Osteoblast (primary cell): Measurements from ENCODE around the gene THAP11. TPM values are rescaled to one million over a fixed set of nuclear protein-coding genes. Genes with fewer than 3 reads are reported as not detected.

ENCODE experiments used
- DNase-seq: peaks from one replicate; pipeline ENCODE4 v3.0.0; 2011; ENCODE audit warnings: low spot score, mixed read lengths; ENCODE audit not compliant: insufficient read length; ENCODE audit errors: missing footprints
- H2AFZ ChIP-seq: 2 replicates; pipeline ENCODE4 v1.6.0; 2011; ENCODE audit warnings: mild to moderate bottlenecking, low read length
- H3K27ac ChIP-seq: 2 replicates; pipeline ENCODE4 v1.5.1; 2011; ENCODE audit warnings: mild to moderate bottlenecking, low read depth, low read length, moderate library complexity
- H3K27me3 ChIP-seq: 2 replicates; pipeline ENCODE4 v1.6.0; 2012; ENCODE audit warnings: mild to moderate bottlenecking, control low read depth, inconsistent platforms, low read length, moderate library complexity; ENCODE audit not compliant: insufficient read depth
- H3K36me3 ChIP-seq: 2 replicates; pipeline ENCODE4 v1.5.1; 2011; ENCODE audit warnings: mild to moderate bottlenecking, low read length, control low read depth, moderate library complexity; ENCODE audit not compliant: insufficient read depth
- H3K4me1 ChIP-seq: 2 replicates; pipeline ENCODE4 v1.5.1; 2011; ENCODE audit warnings: mild to moderate bottlenecking, low read length, control low read depth, moderate library complexity; ENCODE audit not compliant: insufficient read depth
- H3K4me2 ChIP-seq: 2 replicates; pipeline ENCODE4 v1.6.0; 2011; ENCODE audit warnings: mild to moderate bottlenecking, low read length; ENCODE audit not compliant: insufficient read depth
- H3K4me3 ChIP-seq: fragments of 200-600 bp; sonication (generic); 3 replicates; pipeline ENCODE4 v1.5.1; 2012; ENCODE audit warnings: mild to moderate bottlenecking, low read length, inconsistent platforms; ENCODE audit not compliant: insufficient read depth
- H3K79me2 ChIP-seq: 2 replicates; pipeline ENCODE4 v1.6.0; 2012; ENCODE audit warnings: mild to moderate bottlenecking, low read length, control low read depth, inconsistent platforms; ENCODE audit not compliant: insufficient read depth
- H3K9me3 ChIP-seq: 2 replicates; pipeline ENCODE4 v1.5.1; 2011; ENCODE audit warnings: low read depth, low read length, control low read depth
- H4K20me1 ChIP-seq: 2 replicates; pipeline ENCODE4 v1.6.0; 2012; ENCODE audit warnings: mild to moderate bottlenecking, low read length, control low read depth; ENCODE audit not compliant: insufficient read depth
- CTCF ChIP-seq: IDR thresholded peaks from 2 replicates; pipeline ENCODE4 v1.5.1; 2011; ENCODE audit warnings: mild to moderate bottlenecking, low read depth, low read length, moderate library complexity; ENCODE audit errors: extremely low read depth
- total RNA-seq: library from RNA; depleted of rRNA; stranded (reverse); fragments of >200 nt; gene quantifications from 2 replicates; pipeline ENCODE4 v1.2.3, GENCODE V29; 2012

THAP11 gene
- total RNA-seq, 1 donor, result 25.7 TPM

DNA sequence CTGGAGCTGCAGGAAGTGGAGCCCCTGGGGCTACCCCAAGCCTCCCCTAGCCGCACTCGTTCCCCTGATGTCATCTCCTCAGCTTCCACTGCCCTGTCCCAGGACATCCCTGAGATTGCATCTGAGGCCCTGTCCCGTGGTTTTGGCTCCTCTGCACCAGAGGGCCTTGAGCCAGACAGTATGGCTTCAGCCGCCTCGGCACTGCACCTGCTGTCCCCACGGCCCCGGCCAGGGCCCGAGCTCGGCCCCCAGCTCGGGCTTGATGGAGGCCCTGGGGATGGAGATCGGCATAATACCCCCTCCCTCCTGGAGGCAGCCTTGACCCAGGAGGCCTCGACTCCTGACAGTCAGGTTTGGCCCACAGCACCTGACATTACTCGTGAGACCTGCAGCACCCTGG lies 38.5 kb downstream of the THAP11 start:
- H3K36me3 ChIP-seq, result peaks cover 83% of the 10 kb centered on the region
- peaks cover 47% of the 10 kb centered on the region for H4K20me1 ChIP-seq
- H3K4me1 ChIP-seq, result peaks cover 8% of the 10 kb centered on the region
- peak; percentile 44 for DNase-seq
- TF ChIP-seq CTCF, result no peak
- H2AFZ ChIP-seq, result no peak overlapping the region
- H3K27me3 ChIP-seq, result no peaks in the 10 kb centered on the region
- no peak overlapping the region for H3K4me2 ChIP-seq
- no peak overlapping the region for H3K4me3 ChIP-seq
- H3K79me2 ChIP-seq, result peaks cover 25% of the 10 kb centered on the region
- H3K27ac ChIP-seq, result no peak overlapping the region
- no peaks in the 10 kb centered on the region for H3K9me3 ChIP-seq

GRCh38 chr16:67881621-67882161 lies 39.6 kb downstream of the THAP11 start:
- H3K79me2 ChIP-seq, result peaks cover 14% of the 10 kb centered on the region
- no peak overlapping the region for H2AFZ ChIP-seq
- no peak for TF ChIP-seq CTCF
- H3K27me3 ChIP-seq, result no peaks in the 10 kb centered on the region
- H3K4me2 ChIP-seq, result no peak overlapping the region
- DNase-seq, result peak; percentile 87
- H3K9me3 ChIP-seq, result no peaks in the 10 kb centered on the region
- no peak overlapping the region for H3K27ac ChIP-seq
- H3K4me1 ChIP-seq, result peaks cover 8% of the 10 kb centered on the region
- H3K36me3 ChIP-seq, result peaks cover 72% of the 10 kb centered on the region
- H4K20me1 ChIP-seq, result peaks cover 36% of the 10 kb centered on the region
- H3K4me3 ChIP-seq, result no peak overlapping the region

GRCh38 chr16:67882374-67883145 lies 40.4 kb downstream of the THAP11 start:
- peak; percentile 72 for DNase-seq
- Histone ChIP-seq H2AFZ (no peak overlapping the region), H4K20me1 (peaks cover 30% of the 10 kb centered on the region), H3K9me3 (no peaks in the 10 kb centered on the region), H3K27ac (no peak overlapping the region), H3K27me3 (no peaks in the 10 kb centered on the region), H3K4me3 (no peak overlapping the region), H3K36me3 (peaks cover 67% of the 10 kb centered on the region), H3K4me2 (no peak overlapping the region), H3K4me1 (peaks cover 8% of the 10 kb centered on the region), H3K79me2 (peaks cover 5% of the 10 kb centered on the region)
- no peak for TF ChIP-seq CTCF

DNA sequence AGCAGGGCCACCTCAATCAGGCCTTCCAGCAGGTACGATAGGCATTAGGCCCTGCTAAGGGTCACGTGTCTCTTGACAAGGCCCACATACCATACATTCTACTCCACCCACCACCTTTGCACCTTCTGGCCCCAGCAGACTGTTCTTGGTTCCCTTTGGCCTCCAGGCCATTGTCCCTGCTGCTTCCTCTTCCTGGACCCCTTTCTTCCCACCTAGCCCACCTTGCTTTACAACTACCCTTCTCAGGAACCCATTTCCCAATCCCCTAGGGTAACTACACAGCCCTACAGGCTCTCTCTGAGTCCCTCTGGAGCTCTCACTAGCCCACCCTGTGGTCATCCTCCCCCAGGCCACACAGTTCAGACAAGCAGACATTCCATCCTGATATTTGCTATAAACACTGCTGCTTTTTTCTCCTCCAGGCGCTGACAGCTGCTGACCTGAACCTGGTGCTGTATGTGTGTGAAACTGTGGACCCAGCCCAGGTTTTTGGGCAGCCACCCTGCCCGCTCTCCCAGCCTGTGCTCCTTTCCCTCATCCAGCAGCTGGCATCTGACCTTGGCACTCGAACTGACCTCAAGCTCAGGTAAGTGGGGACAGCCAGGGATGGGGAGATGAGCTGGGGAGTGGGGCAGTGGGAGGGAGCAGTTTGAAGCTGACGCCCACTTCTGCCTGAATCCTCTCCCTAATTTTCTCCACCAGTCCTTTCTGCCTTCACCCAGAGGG lies 41.2 kb downstream of the THAP11 start:
- Histone ChIP-seq H4K20me1 (peaks cover 30% of the 10 kb centered on the region), H3K27me3 (no peaks in the 10 kb centered on the region), H3K27ac (no peak overlapping the region), H3K4me1 (peaks cover 8% of the 10 kb centered on the region), H3K9me3 (no peaks in the 10 kb centered on the region), H3K4me3 (no peak overlapping the region), H2AFZ (no peak overlapping the region), H3K36me3 (peaks cover 59% of the 10 kb centered on the region), H3K79me2 (no peaks in the 10 kb centered on the region), H3K4me2 (no peak overlapping the region)
- TF ChIP-seq CTCF, result no peak
- peak; percentile 42 for DNase-seq
